ENCODE data around the gene KAZN.

GRCh38 chr1:14625996-14626395 lies 27.5 kb downstream of the KAZN start:
- no peak for TF ChIP-seq CTCF (conservative IDR thresholded peaks at IDR 0.05)
- TF ChIP-seq EZH2 (IDR thresholded peaks at IDR 0.05; ENCODE audit: low read depth) = no peak
